ENCODE measurements around the gene ARHGAP33.

The ARHGAP33 gene

GRCh38 chr19:35739275-35740107 is 35.9 kb upstream of the ARHGAP33 start:
- no peak for DNase-seq

DNA sequence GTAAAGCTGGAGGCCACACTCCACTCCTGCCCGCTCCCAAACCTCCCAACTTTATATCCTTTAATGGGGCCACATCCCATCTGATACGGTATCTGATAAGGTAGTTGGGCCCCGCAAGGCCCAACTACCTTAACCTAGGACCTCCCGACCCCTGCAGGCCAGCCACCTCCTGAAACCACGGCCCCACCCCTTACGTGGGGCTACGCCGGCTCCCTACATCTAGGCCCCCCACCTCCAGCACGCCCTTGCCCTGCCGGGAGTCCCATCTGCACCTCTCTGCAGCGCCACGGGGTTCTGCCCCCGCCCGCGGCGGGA is 35.3 kb upstream of the ARHGAP33 start:
- no peak for DNase-seq

DNA sequence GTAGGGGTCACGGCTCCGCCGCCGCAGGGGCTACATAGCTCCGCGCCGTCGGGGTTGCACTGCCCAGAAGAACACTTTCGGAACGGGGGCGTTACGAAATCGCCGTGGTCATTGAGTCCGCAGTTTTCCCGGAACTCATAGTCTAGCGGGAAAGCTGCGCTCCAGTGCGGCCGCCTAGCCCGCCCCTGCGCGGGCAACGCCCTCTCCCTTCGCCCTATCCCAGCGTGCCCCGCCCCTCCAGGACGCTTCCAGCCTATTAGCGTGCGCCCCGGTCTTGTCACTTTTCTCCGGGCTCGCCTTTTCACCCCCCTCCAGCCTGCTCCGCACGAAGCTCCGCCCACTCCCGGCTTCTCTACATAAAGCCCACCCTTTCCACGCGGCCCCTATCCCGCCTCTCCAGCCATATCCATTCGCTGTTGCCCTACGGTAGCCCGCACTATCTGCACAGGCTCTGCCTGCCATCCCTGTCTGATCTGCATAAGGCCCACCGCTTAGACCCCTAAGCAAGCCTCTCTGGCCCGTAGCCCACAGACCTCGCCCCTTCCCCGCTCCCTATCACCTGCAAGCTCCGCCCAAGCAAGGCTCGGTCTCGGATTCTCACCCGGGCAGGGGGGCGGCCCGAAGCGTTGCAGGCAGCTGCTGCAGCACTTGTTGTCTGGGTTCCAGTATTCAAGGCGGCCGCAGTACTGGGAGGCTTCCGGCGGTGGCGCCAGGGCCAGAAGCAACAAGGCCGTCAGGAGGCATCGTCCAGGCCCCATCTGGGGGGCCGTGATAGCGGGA is 34.8 kb upstream of the ARHGAP33 start:
- DNase-seq, result peak; percentile 94

GRCh38 chr19:35741203-35741515 is 34.2 kb upstream of the ARHGAP33 start:
- no peak for DNase-seq

- DNase-seq, result peak; percentile 41
These were observed 33.1 kb upstream of the ARHGAP33 start, which contains the start of gene IGFLR1 for GRCh38 chr19:35742121-35742724. IGFLR1 (minus strand) TSS chr19:35742452; CDS start chr19:35741180, 1,272 bp downstream.

- DNase-seq, result no peak
These were observed 31.5 kb upstream of the ARHGAP33 start for GRCh38 chr19:35743640-35744429.

- peak; percentile 86 for DNase-seq
These were observed 30.7 kb upstream of the ARHGAP33 start for GRCh38 chr19:35744430-35745327.

DNA sequence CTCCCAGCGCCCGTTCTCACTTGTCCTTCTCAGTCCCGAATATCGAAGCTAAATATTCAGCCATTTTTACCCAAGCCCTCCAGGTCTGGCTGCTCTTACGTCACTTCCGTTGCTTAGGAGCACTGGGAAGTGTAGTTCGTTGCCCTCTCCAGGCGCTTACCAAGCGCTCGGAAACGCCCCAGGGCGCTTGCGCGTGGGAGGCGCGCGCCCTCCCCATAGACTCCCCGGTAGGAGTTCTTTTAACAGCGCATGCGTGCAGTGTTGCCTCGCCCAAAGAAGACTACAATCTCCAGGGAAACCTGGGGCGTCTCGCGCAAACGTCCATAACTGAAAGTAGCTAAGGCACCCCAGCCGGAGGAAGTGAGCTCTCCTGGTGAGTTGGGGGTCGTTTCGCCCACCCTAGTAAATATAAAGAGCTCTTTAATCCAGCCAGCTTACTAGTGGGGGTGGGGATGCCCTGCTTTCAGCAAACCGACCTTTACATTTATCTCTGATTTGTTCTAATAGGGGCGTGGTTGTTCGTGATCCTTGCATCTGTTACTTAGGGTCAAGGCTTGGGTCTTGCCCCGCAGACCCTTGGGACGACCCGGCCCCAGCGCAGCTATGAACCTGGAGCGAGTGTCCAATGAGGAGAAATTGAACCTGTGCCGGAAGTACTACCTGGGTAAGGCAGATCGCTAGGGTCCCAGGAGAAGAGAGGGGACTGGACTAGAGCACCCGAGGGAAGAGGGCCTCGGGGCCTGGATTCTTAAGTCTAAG is 29.9 kb upstream of the ARHGAP33 start, which contains the start of the genes PSENEN and U2AF1L4:
PSENEN (plus strand) TSS at position 324 of the 759 bp plus-strand sequence; CDS start at position 604, 280 bp downstream.
U2AF1L4 (minus strand) TSS at position 91 of the 759 bp plus-strand sequence; CDS start at position 64, 27 bp downstream.
- peak; percentile 87 for DNase-seq

DNA sequence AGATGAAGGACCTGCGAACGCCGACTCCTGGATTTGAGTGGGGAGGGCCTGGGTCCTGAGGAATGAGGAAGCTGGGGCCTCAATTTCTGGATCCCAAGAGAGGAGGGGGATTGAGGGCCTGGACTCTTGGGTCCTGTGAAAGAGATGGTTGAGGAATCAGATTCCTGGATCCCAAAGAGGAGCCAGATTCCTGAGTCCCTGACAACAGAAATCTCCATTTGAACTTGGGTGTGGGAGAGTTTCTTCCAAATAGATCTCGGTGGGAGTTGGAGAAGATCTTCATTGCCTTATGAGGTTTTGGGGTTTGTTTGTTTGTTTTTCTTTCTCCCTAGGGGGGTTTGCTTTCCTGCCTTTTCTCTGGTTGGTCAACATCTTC is 29.3 kb upstream of the ARHGAP33 start:
- no peak for DNase-seq

- DNase-seq, result no peak
These were observed 28.8 kb upstream of the ARHGAP33 start for GRCh38 chr19:35746531-35746930.

DNA sequence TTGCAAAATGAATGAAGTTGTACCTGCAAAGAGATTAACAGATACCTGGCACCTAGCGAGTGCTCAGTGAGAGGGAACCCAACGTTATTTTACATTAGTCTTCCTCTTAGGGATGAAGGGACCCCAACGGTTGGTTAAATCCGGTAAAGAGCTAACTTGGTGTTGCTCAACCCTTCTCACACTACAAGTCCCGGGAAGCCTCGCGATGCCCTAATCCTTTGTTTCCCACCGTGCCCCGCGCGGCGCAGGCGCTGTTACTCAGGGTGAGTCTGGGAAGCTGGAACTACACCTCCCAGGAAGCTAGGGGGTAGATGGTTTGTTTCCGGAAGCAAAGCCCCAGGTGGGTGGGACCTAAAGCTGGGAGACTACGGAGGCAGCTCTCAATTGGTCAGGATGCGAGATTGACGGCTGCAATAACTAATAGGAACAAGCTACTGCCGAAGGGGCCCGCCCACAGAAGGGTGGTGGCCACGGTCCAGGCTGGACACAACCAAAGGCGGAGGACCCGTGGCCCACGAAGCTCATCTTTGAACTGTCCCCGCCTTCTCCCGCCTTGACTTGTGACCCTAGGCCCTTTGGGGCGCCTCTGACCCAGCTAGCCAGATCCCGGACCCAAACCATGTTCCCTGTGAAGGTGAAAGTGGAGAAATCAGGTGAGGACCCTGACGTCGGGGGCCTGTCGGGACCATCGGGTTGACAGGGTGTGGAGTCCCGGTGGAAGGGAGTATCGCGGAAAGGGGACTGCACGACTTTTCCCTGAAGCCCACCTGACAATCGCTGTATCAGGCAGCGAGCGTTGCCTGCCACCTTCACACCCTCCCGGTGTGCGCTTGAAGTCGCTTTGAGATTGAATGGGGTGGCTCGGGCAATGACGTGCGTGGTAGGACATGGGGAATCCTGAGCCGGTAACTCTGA is 27.0 kb upstream of the ARHGAP33 start, which contains the start of gene LIN37:
LIN37 (plus strand) TSS at position 471 of the 915 bp plus-strand sequence; CDS start at position 620, 149 bp downstream.
- DNase-seq, result peak; percentile 95

GRCh38 chr19:35750167-35750566 is 25.2 kb upstream of the ARHGAP33 start:
- no peak for DNase-seq

GRCh38 chr19:35751839-35752745 is 23.3 kb upstream of the ARHGAP33 start:
- no peak for DNase-seq

GRCh38 chr19:35752746-35753350 is 22.5 kb upstream of the ARHGAP33 start:
- no peak for DNase-seq

GRCh38 chr19:35753634-35754369 is 21.6 kb upstream of the ARHGAP33 start:
- DNase-seq, result no peak

GRCh38 chr19:35754370-35755130 is 20.8 kb upstream of the ARHGAP33 start:
- DNase-seq, result no peak
